ENCODE data around the gene PDCD2L.
"Not testable (repeated sequence)": the region's sequence is repeated elsewhere in the genome, so short reads cannot be mapped to it uniquely, and the experiment has no call there.

PDCD2L gene

GRCh38 chr19:34468409-34468808, 64.2 kb downstream of the PDCD2L start:
- FAIRE-seq (no peak), DNase-seq (ENCODE audit: low spot score) (no peak)

- not testable (repeated sequence) for DNase-seq (ENCODE audit: low spot score); FAIRE-seq
Measured at GRCh38 chr19:34469026-34469425, 64.8 kb downstream of the PDCD2L start.

GRCh38 chr19:34471906-34472700, 67.9 kb downstream of the PDCD2L start:
- DNase-seq (ENCODE audit: low spot score), result no peak
- no peak for FAIRE-seq

- FAIRE-seq, result no peak
- DNase-seq (ENCODE audit: low spot score), result no peak
Measured at GRCh38 chr19:34474233-34474989, 70.2 kb downstream of the PDCD2L start.

- DNase-seq (ENCODE audit: low spot score) (no peak), FAIRE-seq (no peak)
Measured at GRCh38 chr19:34475026-34475974, 71.1 kb downstream of the PDCD2L start.
